H9 (cell line): ENCODE data around the gene PNRC1. TPM values are rescaled to one million over a fixed set of nuclear protein-coding genes. Genes with fewer than 3 reads are reported as not detected.

ENCODE experiments used
- DNase-seq: peaks from one replicate; pipeline ENCODE4 v3.0.0-alpha.2; 2017
- H2AFZ ChIP-seq: one replicate; pipeline ENCODE4 v1.6.1; 2013; ENCODE audit warnings: mild to moderate bottlenecking, low read length, control low read depth, moderate library complexity
- H2AK5ac ChIP-seq: 2 replicates; pipeline ENCODE4 v1.6.1; 2013; ENCODE audit warnings: low read length, control low read depth, mixed read lengths; ENCODE audit not compliant: insufficient read length
- H2BK120ac ChIP-seq: one replicate; pipeline ENCODE4 v1.6.1; 2013; ENCODE audit warnings: low read depth, mild to moderate bottlenecking, low read length, control low read depth, inconsistent platforms; ENCODE audit not compliant: poor library complexity, severe bottlenecking
- H2BK12ac ChIP-seq: 2 replicates; pipeline ENCODE4 v1.6.1; 2013; ENCODE audit warnings: low read length, control low read depth, mixed read lengths, low read depth; ENCODE audit not compliant: insufficient read length
- H2BK15ac ChIP-seq: 2 replicates; pipeline ENCODE4 v1.6.1; 2013; ENCODE audit warnings: low read depth, low read length, control low read depth
- H2BK20ac ChIP-seq: one replicate; pipeline ENCODE4 v1.6.1; 2013; ENCODE audit warnings: low read depth, mild to moderate bottlenecking, low read length, control low read depth, inconsistent platforms; ENCODE audit not compliant: poor library complexity, severe bottlenecking
- H2BK5ac ChIP-seq: 2 replicates; pipeline ENCODE4 v1.6.1; 2013; ENCODE audit warnings: low read length, control low read depth, mixed read lengths; ENCODE audit not compliant: insufficient read length
- H3K14ac ChIP-seq: 2 replicates; pipeline ENCODE4 v1.6.1; 2013; ENCODE audit warnings: low read length, control low read depth; ENCODE audit not compliant: insufficient read depth
- H3K18ac ChIP-seq: 2 replicates; pipeline ENCODE4 v1.6.1; 2013; ENCODE audit warnings: low read depth, mild to moderate bottlenecking, mixed read lengths, low read length, control low read depth; ENCODE audit not compliant: insufficient read length
- H3K23ac ChIP-seq: 2 replicates; pipeline ENCODE4 v1.6.1; 2013; ENCODE audit warnings: low read length, control low read depth, mixed read lengths, low read depth; ENCODE audit not compliant: insufficient read length
- H3K23me2 ChIP-seq: 2 replicates; pipeline ENCODE4 v1.6.1; 2013; ENCODE audit warnings: low read depth, mild to moderate bottlenecking, mixed read lengths, low read length, control low read depth; ENCODE audit not compliant: insufficient read length, poor library complexity, severe bottlenecking
- H3K27ac ChIP-seq: 2 replicates; pipeline ENCODE4 v1.5.1; 2013; ENCODE audit warnings: low read length, control low read depth, mixed read lengths, low read depth; ENCODE audit not compliant: insufficient read length
- H3K27me3 ChIP-seq: 2 replicates; pipeline ENCODE4 v1.6.1; 2013; ENCODE audit warnings: low read length, control low read depth, inconsistent platforms; ENCODE audit not compliant: insufficient read depth
- H3K4ac ChIP-seq: 2 replicates; pipeline ENCODE4 v1.6.1; 2013; ENCODE audit warnings: low read depth, mild to moderate bottlenecking, control low read depth, inconsistent platforms, low read length, moderate library complexity
- H3K4me1 ChIP-seq: 2 replicates; pipeline ENCODE4 v1.6.1; 2013; ENCODE audit warnings: low read length, control low read depth, inconsistent platforms; ENCODE audit not compliant: insufficient read depth
- H3K4me2 ChIP-seq: 2 replicates; pipeline ENCODE4 v1.6.1; 2013; ENCODE audit warnings: low read length, control low read depth, mixed read lengths; ENCODE audit not compliant: insufficient read length, insufficient read depth
- H3K56ac ChIP-seq: 2 replicates; pipeline ENCODE4 v1.6.1; 2013; ENCODE audit warnings: low read depth, mild to moderate bottlenecking, mixed read lengths, low read length, control low read depth; ENCODE audit not compliant: insufficient read length
- H3K79me1 ChIP-seq: 2 replicates; pipeline ENCODE4 v1.6.1; 2013; ENCODE audit warnings: low read depth, mild to moderate bottlenecking, moderate library complexity, low read length, control low read depth, inconsistent platforms; ENCODE audit not compliant: insufficient read depth, poor library complexity, severe bottlenecking
- H3K79me2 ChIP-seq: 2 replicates; pipeline ENCODE4 v1.6.1; 2013; ENCODE audit warnings: low read length, control low read depth, inconsistent platforms; ENCODE audit not compliant: insufficient read depth
- H3K9ac ChIP-seq: 2 replicates; pipeline ENCODE4 v1.6.1; 2013; ENCODE audit warnings: low read length, control low read depth, mixed read lengths; ENCODE audit not compliant: insufficient read length; ENCODE audit errors: extremely low read depth
- H3K9me3 ChIP-seq: one replicate; pipeline ENCODE4 v1.6.1; 2013; ENCODE audit warnings: low read depth, low read length, inconsistent platforms; ENCODE audit not compliant: control insufficient read depth
- H3T11ph ChIP-seq: one replicate; pipeline ENCODE4 v1.6.1; 2013; ENCODE audit warnings: mild to moderate bottlenecking, low read length, control low read depth, inconsistent platforms
- H4K20me1 ChIP-seq: one replicate; pipeline ENCODE4 v1.6.1; 2013; ENCODE audit not compliant: control insufficient read depth, insufficient read length, insufficient read depth
- H4K5ac ChIP-seq: 2 replicates; pipeline ENCODE4 v1.6.1; 2013; ENCODE audit warnings: low read depth, mild to moderate bottlenecking, mixed read lengths, low read length, control low read depth; ENCODE audit not compliant: insufficient read length
- H4K8ac ChIP-seq: replicated peaks from 2 replicates; pipeline ENCODE4 v1.6.1; 2013; ENCODE audit warnings: low read length, control low read depth, mixed read lengths, low read depth; ENCODE audit not compliant: insufficient read length
- H4K91ac ChIP-seq: 2 replicates; pipeline ENCODE4 v1.6.1; 2013; ENCODE audit warnings: low read depth, mild to moderate bottlenecking, moderate library complexity, mixed read lengths, low read length, control low read depth; ENCODE audit not compliant: insufficient read length
- H3K27ac Mint-ChIP-seq, 3 experiments: 2 replicates in 2 of 3; 3 replicates in 1 of 3; pipeline ENCODE4 v1.8.0; 2020 to 2021; ENCODE audit warnings: mixed read lengths in 3 of 3, mild to moderate bottlenecking in 1 of 3, moderate library complexity in 1 of 3
- H3K27me3 Mint-ChIP-seq: 2 replicates; pipeline ENCODE4 v1.8.0; 2021; ENCODE audit warnings: low read depth, mild to moderate bottlenecking, moderate library complexity, mixed read lengths
- H3K36me3 Mint-ChIP-seq, 3 experiments: 2 replicates in 2 of 3; 3 replicates in 1 of 3; pipeline ENCODE4 v1.8.0; 2020 to 2021; ENCODE audit warnings: low read depth in 3 of 3, mixed read lengths in 3 of 3; ENCODE audit not compliant: insufficient read depth in 1 of 3
- H3K4me1 Mint-ChIP-seq, 2 experiments: 2 replicates each; pipeline ENCODE4 v1.8.0; 2020; ENCODE audit warnings: mixed read lengths in 2 of 2
- H3K4me3 Mint-ChIP-seq, 2 experiments: 2 replicates in 1 of 2; 3 replicates in 1 of 2; pipeline ENCODE4 v1.8.0; 2020 to 2021; ENCODE audit warnings: mild to moderate bottlenecking in 2 of 2, mixed read lengths in 2 of 2, moderate library complexity in 1 of 2
- H3K9me3 Mint-ChIP-seq, 2 experiments: 2 replicates in 1 of 2; 3 replicates in 1 of 2; pipeline ENCODE4 v1.8.0; 2020; ENCODE audit warnings: mild to moderate bottlenecking in 2 of 2, mixed read lengths in 2 of 2, moderate library complexity in 1 of 2
- CTCF ChIP-seq: fragments of 200-600 bp; sonication (generic); conservative IDR thresholded peaks from 3 replicates; pipeline ENCODE4 v1.8.0; 2021; ENCODE audit warnings: antibody characterized with exemption, mild to moderate bottlenecking
- whole genome bisulfite sequencing: extraction: QIAGEN DNeasy Blood & Tissue Kit; methylation state at CpG from one replicate; pipeline ENCODE4 v1.1.7; 2013; ENCODE audit warnings: missing lambda C conversion rate, low lambda C conversion rate, mixed read lengths; ENCODE audit not compliant: insufficient read length; ENCODE audit errors: extremely low coverage; 5-methylcytosine and 5-hydroxymethylcytosine counted together
- total RNA-seq: library from RNA; stranded (reverse); gene quantifications from 2 replicates; pipeline ENCODE4 v1.2.1, GENCODE V29; 2021

The PNRC1 gene
- total RNA-seq, 1 experiment from 2014 or later, result 57.4 TPM

GRCh38 chr6:89044328-89045010 lies 36.1 kb upstream of the PNRC1 start:
- peaks cover 13 to 26% of the 10 kb centered on the region in 2 experiments for H3K4me1 Mint-ChIP-seq

More at GRCh38 chr6:89044328-89045010, 36.1 kb upstream of the PNRC1 start:
- Histone ChIP-seq H2BK120ac (no peak overlapping the region), H3K79me2 (no peaks in the 10 kb centered on the region), H3K56ac (no peak overlapping the region), H2AK5ac (no peak overlapping the region), H4K20me1 (no peaks in the 10 kb centered on the region), H3K4ac (no peak overlapping the region), H2BK12ac (no peak overlapping the region), H3K23ac (no peak overlapping the region), H3K27me3 (peaks cover 6% of the 10 kb centered on the region; the same call in 1 of the 2 replicates), H3K27ac (no peak overlapping the region), H4K8ac (no peak overlapping the region), H3K18ac (no peak overlapping the region), H2BK5ac (no peak overlapping the region), H3K79me1 (no peaks in the 10 kb centered on the region), H3K9ac (no peak overlapping the region), H4K91ac (no peak overlapping the region), H3K4me1 (peaks cover 8% of the 10 kb centered on the region; the same call in 1 of the 2 replicates), H2BK15ac (no peak overlapping the region), H3K14ac (no peak overlapping the region), H2BK20ac (no peak overlapping the region), H3K9me3 (no peaks in the 10 kb centered on the region), H3K23me2 (no peaks in the 10 kb centered on the region), H3K4me2 (no peak overlapping the region), H2AFZ (peak overlapping the region; percentile 27), H3T11ph (no peak overlapping the region), H4K5ac (no peak overlapping the region)
- Mint-ChIP-seq H3K27ac (no peak overlapping the region), H3K36me3 (no peaks in the 10 kb centered on the region), H3K4me3 (no peak overlapping the region), H3K27me3 (peaks cover 28% of the 10 kb centered on the region), H3K9me3 (no peaks in the 10 kb centered on the region; a peak in 1 of 5 replicates)
- no peak for TF ChIP-seq CTCF
- DNase-seq, result no peak
- WGBS, result no CpG with 5 or more reads among the region's 8 CpGs
